ENCODE data around the gene DGKQ.

The DGKQ gene

DNA sequence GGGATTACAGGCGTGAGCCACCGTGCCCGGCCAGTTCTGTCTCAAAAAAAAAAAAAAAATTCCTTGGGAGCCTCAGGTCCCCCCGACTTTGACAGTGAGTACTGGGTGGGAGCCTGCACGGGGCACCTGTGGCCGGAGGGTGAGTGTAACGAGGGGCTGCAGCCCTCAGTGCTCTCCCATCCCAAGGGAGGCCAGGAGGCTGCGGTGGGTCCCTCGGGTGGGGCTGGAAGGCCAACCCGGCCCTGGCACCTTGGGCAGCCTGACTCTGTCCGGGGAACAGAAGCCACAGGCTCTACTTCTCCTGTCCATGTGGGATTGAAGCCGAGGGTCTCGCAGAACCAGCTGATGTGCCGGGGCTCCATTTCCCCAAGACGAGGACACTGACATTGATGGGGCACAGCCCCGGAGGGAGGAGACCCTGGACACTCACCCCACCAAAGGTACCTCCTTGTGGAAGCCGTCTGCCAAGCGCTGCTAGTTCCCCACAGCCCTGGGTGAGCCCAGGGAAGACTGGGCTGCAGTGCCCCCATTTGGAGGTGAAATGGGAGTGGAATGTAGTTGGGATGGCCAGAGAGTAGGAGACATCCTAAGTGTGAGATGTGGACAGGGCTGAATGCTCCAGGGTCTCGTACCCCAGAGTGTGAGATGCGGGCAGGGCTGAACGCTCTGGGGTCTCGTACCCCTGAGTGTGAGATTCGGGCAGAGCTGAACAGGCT is 22.1 kb upstream of the DGKQ start:
- DNase-seq, result no peak

DNA sequence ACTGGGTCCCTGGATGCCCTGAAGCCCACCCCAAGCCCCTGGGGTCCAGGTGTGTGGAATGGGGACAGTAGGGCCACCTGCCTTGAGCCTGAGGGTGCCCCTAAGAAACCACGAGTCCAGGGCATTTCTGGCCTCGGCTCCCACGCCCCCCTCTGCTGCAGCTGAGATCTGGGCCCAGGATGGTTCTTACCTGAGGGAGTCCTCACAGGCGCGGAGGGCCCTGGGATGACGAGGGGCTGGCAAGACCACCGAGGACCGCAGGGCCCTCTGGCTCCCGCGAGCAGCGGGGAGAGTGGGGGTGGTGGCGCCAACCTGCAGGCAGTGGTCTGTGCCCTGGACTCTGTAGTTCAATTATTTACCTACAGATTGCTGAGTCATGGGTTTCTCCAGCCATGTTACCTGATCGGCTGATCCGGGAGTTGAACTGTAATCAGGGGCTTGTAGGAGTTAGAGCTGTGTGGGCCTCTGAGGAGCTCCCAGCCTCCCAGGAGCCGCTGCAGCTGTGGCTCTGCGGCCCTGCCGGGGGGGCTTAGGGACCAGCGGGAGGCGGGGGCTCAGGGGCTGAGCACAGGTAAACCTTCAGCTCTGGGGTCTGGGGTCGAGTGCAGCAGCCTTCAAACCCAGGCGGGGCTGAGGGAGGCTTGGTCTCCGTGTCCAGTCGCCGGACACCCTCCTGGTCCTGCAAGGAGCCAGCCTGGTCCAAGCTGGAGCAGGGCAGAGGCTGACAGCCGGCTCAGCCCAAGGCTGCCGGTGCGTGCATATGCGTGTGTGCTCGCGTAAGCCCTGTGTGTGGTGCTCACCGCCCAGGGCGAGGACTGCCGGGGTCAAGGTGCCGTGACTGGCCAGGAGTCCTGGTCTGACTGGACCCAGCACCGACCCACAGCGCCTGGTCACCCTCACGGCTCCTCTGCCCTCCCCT is 20.0 kb upstream of the DGKQ start, which contains the start of gene SLC26A1:
SLC26A1 (minus strand) TSS at position 294 of the 919 bp plus-strand sequence. CDS start 1,701 bp downstream, outside the sequence.
- DNase-seq, result no peak

DNA sequence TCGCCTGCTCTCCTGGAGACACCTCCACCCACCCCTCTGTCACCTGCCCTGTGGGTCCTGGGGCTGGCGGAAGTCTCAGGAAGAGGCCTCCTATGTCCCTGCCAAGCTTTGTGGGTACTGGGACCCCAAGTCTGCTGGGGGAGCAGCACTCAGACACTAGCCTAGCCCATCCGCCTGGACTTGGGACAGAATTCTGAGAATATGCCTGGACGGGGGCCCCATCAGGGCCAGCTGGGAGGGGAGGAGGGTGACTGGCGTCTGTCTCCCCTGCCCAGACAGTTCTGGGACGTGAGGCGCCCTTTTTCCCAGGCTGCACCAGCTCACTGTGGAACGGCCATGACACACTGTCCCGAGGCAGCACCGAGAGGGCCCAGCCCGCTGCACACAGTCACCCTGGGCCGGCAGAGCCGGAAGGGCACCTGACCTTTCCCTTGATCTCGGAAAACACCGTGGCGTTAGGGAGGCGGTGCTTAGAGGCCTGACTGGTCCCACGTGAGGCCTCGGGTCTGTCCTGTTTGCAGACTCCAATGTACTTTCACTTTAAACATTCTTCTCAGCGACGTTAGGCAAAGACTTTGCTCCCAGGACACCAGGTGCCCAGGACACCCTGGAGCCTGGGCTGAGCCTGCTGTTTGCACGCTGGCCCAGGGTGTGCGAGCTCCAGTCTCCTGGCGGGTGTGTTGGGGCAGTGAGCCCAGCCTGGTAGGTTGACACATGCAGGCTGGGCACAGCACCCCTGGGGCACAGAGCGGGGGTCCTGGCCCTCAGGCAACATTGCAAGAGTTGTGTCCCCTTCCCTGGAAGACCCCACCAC is 19.1 kb upstream of the DGKQ start:
- no peak for DNase-seq

DNA sequence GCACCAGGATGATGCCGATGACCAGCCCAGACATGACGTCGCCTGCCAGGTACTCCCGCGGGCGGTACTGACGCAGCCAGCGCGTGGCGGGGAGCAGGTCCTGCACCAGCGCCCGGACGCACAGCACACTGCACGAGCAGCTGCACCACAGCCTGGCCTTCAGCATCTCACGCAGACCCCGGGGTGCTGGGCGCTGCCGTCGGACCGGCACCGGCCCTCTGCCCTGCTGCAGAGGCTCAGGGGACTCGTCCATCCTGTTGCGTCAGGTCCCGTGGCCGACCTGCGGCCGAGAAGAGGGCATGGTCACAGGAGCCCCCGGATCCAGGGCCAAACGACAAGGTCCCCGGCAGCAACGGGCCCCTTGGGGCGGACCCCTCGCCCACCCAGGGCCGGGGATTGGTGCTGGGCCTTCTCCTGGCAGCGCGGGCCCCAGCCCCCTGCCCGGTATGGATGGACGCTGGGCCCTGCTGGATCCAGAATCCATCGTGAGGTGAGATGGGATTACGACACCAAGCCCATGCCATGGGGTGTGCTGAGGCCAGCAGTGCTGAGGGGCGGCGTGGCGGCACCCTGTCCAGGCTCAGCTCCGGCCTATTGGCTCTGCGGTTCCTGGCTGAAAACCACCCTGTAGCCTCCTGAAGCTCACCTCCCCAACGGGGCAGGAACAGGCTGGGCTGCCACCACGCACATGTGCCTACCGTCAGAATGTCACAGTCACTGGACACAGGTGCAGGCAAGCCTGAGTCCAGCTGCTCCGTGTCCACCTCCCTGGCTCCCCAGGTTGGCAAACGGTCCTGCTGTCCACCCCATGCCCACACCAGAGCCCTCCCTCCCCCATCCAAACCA is 18.3 kb upstream of the DGKQ start:
- no peak for DNase-seq

DNA sequence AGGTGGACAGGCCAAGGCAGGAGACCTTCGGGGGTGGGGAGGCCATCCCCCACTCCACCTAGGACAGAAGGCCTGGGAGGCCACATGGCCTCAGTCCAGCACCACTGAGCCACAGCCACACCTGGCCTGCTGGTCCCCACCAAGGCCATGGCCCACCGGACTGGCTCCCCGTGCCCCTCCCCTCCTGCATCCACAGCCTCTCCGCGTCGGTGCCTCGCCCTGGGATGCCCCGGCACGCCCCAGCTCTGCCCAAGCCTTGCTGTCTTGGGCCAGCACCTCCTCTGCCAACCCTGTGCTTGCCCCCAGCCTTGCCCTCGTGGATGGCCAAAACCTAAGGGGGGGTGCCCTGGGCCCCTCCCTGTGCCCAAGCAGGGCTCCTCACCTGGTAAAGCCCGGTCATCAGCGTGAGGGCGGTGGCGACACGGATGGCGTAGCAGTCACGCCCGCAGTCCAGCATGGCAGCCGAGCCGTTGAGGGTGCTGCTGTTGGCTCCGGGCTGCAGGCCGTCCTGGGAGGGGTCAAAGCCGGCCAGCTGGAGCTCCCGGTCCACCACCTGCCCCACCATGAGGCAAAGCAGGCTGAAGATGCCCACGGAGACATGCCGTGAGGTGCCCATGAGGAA is 17.5 kb upstream of the DGKQ start:
- no peak for DNase-seq

DNA sequence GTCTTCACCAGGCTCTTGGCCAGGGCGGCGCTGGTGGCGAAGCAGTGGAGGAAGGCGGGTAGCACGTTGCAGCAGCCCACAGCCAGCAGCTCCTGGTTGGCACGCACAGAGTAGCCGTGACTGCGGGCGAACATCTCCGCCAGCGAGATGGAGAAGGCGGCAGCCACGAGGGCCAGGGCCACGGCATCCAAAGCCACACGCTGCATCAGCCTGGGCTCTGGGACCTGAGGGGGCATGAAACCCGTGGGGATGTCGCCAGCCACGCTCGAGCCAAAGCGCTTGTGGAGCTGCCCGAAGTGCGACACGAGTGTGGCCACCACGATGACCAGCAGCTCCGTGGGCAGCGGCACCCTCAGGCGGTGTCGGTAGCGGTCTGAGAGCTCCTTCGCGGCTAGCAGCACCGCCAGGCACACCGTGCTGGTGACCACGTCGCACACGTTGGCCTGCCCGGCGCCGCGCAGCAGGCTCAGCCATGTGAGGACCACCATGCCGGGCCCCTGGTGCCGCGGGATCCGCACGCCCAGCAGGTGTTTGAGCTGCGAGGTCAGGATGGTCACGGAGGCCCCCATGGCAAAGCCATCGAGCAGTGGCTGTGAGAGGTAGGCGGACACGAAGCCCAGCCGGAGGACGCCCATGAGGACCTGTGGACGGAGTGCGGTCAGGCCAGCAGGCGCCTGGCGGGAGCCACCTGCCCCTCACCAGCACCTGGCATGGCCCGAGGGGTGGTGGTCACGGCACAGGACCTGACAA is 16.5 kb upstream of the DGKQ start:
- no peak for DNase-seq

DNA sequence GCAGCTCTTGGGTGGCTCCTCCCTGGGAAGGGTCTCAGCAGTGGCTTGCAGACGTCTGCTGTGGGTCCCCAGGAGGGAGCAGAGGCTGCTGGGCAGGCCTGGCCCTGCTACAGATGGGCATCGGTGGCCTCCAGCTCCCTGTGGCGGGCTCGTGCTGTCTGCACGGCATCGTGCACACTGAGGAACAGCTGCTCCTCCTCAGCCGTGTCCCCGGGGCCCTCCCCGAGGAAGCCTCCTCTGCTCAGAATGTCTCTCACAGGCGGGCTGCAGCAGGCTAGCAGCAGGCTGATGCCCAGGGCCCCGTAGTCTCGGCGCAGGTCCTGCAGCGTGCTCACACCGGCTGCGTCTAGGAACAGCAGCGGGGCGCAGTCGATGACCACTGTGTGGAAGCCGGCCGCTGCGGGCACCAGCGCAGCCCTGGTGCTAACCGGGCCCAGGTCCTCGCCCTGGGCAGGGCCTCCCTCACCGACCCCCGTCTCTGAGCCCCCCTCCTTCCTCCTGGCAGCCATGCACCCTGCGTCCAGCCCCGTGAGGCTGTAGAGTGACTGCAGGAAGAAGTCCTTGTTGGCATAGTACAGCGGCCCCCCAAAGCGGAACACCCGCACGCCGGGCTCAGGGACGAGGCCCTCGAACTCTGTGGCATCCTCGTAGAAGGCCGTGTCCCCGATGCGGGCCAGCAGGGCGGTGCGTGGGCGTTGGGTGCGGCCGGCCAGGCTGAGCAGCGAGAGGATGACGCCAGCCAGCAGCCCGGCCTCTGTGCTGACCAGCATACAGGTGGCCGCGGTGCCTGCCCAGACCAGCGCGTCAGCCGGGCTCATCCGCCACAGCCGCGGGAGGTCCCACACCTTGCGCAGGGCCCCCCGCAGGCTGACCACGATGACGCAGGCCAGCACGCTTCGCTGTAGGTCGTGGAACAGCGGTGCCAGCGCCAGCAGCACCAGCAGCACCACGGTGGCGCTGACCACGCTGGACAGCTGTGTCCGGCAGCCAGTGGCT is 15.7 kb upstream of the DGKQ start:
- DNase-seq, result no peak

DNA sequence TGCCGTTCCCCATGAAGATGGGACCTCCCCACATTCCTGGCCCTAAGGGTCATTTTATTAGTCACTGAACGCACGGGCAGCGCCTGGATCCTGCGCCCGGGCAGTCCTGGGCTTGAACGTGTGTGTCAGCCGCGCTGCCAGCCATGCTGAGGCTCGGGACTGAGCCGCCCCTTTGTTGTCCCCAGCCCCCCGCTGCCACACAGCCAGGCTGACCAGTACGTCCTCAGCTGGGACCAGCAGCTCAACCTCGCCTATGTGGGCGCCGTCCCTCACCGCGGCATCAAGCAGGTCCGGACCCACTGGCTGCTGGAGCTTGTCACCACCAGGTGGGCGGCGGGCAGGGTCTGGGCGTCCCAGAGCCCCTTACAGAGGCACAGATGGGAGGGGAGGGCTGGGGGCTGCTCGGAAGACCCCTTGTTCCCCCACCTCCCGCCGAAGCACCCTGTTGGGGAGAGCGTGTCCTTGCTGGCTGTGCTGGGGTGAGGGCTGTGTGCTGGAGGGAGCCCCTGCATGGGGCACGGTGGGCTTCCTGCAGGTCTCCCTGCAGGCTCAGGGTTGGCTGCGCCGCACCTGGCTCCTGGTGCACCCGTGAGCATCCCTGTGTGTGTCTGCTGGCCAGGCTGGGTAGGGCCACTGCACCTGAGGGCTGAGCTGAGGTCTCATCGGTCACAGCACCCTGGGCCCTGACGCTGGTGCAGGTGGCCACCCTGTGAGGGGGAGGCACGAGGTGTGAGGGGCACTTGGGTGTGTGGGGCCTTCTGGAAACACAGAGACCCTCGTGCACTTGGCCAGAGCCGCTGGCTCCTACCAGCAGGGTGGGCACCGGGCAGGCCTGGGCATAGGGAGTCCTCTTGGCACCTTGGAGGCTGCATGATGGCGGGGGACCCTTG is 14.5 kb upstream of the DGKQ start:
- no peak for DNase-seq

DNA sequence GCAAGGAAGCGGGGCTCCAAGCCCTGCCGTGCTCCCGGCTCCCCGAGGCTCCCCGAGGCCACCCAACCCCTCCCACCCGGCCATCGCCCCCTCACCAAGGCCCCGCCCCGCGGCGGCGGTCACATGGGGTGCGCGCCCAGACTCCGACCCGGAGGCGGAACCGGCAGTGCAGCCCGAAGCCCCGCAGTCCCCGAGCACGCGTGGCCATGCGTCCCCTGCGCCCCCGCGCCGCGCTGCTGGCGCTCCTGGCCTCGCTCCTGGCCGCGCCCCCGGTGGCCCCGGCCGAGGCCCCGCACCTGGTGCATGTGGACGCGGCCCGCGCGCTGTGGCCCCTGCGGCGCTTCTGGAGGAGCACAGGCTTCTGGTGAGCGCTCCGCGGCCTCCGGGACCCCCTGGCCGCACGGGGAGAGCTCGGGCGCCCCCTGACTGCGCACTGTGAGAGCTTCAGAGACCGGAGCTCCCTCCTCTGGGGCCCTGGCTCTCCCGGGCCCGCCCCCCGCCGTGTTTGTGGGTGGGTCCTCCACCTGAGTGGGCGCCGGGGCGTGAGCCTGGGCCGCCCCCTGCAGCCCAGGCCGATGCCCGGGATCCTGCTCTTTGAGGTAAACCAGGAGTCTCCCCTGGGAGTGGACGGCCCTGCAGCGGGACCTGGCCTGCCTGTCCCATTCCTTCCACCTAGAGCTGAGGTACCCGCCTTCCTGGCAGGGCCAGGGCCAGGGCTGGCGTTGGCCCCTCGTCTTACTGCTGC is 13.7 kb upstream of the DGKQ start, which contains the start of gene IDUA:
IDUA (plus strand) TSS at position 166 of the 745 bp plus-strand sequence; CDS start at position 207, 41 bp downstream.
- DNase-seq, result peak; percentile 65

DNA sequence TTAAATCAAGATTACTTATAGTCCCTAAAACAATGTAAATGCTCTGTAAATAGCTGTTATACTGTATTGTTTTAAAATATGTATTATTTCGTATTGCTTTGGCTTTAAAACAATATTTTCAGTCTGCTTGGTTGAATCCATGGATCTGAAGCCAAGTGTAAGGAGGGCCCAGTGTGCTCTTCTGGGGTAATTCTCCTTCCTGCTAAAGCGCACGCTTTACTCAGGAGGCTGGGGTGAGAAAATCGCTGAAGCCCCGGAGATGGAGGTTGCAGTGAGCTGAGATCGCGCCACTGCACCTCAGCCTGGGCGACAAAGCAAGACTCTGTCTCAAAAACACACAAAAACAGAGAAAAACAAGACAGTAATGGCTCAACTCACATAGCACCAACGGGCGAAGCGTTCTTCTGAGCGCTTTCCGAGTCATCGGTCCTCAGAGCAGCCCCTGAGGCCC is 13.1 kb upstream of the DGKQ start:
- DNase-seq, result no peak

DNA sequence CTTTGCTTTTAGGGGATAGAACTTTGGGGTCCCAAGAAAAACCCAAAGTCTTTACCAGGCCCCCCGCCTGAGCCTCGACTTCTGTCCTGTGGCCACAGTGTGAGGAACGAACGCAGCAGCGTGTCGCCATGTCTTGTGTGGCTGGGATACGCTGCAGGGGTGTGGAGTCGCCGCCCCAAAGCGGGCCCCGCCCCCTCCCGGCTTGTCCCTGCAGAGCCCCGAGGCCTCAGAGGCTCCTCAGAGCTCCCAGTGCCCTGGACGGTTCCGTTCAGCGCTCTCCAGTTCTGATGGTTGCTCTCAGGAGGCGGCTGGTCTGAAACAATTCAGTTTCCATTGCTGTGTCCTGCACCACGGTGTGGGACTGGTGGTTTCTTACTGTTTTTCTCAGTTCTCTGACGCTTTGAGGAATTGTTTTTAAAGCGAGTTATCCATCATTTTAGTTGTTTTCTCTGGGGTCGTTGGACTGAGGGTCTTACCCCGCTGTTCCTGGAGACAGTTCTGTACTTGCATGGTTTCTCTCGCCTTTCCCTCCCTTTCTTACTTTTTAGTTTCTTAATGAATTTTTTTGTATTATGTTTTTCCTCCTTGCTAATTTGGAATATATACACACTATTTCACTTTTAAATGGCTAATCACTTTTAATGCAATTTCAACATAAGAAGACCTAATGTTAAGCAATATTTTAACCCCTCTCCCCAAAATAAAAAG is 11.9 kb upstream of the DGKQ start:
- peak; percentile 34 for DNase-seq

DNA sequence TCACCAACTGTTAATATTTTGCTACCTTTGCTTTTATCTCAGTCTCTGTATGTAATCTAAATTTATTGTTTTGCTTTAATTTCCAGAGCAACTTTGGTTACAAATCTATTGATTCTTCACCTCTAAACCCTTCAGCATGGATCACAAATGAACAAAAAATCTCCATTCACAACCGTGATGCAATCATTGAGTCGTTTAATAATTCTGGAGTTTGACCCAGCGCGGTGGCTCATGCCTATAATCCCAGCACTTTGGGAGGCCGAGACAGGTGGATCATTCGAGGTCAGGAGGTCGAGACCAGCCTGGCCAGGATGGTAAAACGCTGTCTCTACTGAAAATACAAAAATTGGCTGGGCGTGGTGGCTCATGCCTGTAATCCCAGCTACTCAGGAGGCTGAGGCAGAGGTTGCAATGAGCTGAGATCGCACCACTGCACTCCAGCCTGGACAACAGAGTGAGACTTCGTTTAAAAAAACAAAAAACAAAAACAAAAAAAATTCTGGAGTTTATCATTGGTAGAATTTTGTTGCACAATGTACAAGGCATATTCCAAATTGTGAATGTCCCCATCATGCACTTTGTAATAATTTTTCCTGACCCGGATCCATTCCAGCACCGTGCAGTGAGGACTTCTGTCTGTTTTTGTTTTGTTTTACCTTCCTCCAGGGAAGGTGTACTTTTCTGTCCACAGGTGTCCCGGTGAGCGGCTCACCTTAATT is 11.1 kb upstream of the DGKQ start:
- DNase-seq, result no peak

DNA sequence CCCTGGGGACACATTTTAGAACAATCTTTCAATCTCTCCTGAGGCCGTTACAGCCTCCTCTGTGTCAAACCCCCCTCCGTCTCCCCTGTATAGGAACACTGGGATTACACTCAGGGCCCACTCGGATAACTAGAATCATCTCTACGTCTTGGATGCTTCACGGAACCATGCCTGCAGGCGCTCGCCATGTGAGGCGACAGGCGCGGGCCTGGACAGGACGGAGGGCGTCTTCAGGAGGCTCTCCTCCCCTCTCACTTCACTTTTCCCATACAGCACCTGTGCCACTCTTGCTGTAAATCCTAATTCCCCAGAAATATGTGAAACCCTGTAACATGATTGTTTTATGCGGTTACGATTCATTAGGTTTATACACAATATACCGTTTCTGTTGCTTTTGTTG is 9.4 kb upstream of the DGKQ start:
- DNase-seq, result no peak

DNA sequence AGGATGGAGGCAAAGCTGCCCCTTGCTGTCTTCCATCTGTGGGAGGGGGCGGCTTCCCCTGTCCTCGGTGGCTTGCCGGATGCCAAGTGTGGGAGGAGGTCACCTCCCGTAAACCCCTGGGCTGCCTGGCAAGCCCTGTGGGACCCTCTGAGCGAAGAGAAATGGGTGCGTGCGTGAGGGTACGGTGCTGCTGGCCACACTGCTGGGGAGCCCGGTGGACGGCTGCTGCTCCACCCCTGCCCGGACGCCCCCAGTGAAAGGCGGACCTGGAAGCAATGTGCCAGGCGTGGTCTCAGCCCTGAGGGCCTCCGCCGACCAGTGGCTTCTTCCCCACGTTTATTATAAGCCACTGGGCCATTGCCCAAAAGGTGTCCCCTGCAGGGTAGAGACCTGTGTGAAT is 8.9 kb upstream of the DGKQ start:
- DNase-seq, result no peak

DNA sequence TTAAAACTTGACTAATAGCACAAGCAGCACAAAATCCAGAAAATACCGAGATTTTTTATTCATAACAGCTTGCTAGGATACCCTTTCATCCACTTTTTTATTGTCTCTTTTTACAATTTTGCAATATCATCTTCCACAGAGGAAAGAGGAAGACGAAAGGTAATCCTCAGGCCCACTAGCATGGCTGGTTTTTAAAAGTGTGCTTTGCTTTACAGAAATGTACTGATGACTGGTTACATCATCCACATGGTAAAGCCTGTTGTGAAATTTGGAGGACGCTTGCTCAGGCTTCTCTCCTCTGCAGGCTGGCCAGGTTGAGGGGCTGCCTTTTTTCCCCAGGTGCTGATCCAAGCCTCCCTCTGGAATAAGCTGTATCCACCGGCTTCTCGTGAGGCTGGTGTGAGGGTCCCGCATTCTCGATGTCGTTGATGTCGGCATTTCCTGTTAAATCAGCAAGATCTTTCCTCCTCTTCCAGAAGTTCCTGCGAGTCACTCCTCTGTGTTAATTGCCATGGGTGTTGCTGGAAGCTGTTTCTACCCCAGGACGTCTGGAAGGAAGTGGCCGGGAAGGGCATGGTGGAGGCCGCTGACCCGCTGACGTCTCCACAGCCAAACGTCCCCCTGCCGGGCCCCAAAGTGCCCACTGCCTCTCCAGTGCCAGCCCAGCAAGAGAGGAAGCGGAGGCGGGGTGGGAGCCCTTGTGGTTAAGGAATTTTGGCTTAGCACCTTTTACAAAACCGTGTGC is 5.8 kb upstream of the DGKQ start:
- DNase-seq, result peak; percentile 53
